K562 (cell line): Measurements from ENCODE around the gene C10orf105. TPM values are rescaled to one million over a fixed set of nuclear protein-coding genes. Genes with fewer than 3 reads are reported as not detected.
A peak's percentile ranks its signal among the peaks of the same experiment; 100 is the strongest.

Source experiments
- CBFA2T3 ChIP-seq: fragments of 450-650 bp; IDR thresholded peaks from 2 replicates; pipeline ENCODE4 v1.6.1; 2017
- CEBPB ChIP-seq: fragments of 450-650 bp; IDR thresholded peaks from 2 replicates; pipeline ENCODE4 v1.6.1; 2016; ENCODE audit warnings: missing genetic modification characterization, missing compliant biosample characterization
- CHCHD3 ChIP-seq: fragments of 250-450 bp; sonication (Bioruptor Pico); IDR thresholded peaks from 2 replicates; pipeline ENCODE4 v2.1.2; 2022; ENCODE audit warnings: mild to moderate bottlenecking
- ETV6 ChIP-seq, 3 experiments: fragments of 150-350 bp in 1 of 3; sonication (generic) in 1 of 3; formaldehyde crosslinking in 1 of 3; IDR thresholded peaks; 2 replicates each; pipeline versions ENCODE4 v1.6.1 to v1.8.0; 2014 to 2022; ENCODE audit warnings: borderline replicate concordance in 2 of 3, low read depth in 2 of 3, antibody characterized with exemption in 1 of 3, low read length in 1 of 3, mild to moderate bottlenecking in 1 of 3, missing genetic modification reagents in 1 of 3
- HINFP ChIP-seq: fragments of 450-650 bp; conservative IDR thresholded peaks from 2 replicates; pipeline ENCODE4 v1.6.1; 2016; ENCODE audit warnings: missing genetic modification characterization, low read depth, mild to moderate bottlenecking, control low read depth, missing compliant biosample characterization
- KDM1A ChIP-seq, 2 experiments: fragments of 450-650 bp; IDR thresholded peaks; 2 replicates each; pipeline ENCODE4 v1.6.1; 2016; ENCODE audit warnings: mild to moderate bottlenecking in 2 of 2
- MLLT1 ChIP-seq, 2 experiments: fragments of 450-650 bp; IDR thresholded peaks; 2 replicates each; pipeline ENCODE4 v1.6.1; 2016
- MYBL2 ChIP-seq, 2 experiments: fragments of 450-650 bp in 1 of 2; sonication (generic) in 1 of 2; formaldehyde crosslinking in 1 of 2; IDR thresholded peaks; 2 replicates each; pipeline versions ENCODE4 v1.6.1 to v1.8.1; 2017 to 2022; ENCODE audit warnings: borderline replicate concordance in 1 of 2, inconsistent platforms in 1 of 2, low read depth in 1 of 2, mild to moderate bottlenecking in 1 of 2, missing genetic modification reagents in 1 of 2, moderate library complexity in 1 of 2
- NFIC ChIP-seq: fragments of 450-650 bp; IDR thresholded peaks from 2 replicates; pipeline ENCODE4 v1.6.1; 2017; ENCODE audit warnings: mild to moderate bottlenecking, inconsistent platforms
- PBX2 ChIP-seq, 2 experiments: IDR thresholded peaks in 1 of 2; conservative IDR thresholded peaks in 1 of 2; 2 replicates each; pipeline ENCODE4 v1.6.1; 2016; ENCODE audit warnings: low read depth in 2 of 2, mild to moderate bottlenecking in 1 of 2, missing compliant biosample characterization in 1 of 2, missing genetic modification characterization in 1 of 2, moderate library complexity in 1 of 2
- RBBP5 ChIP-seq: fragments of 200-600 bp; sonication (generic); IDR thresholded peaks from 2 replicates; pipeline ENCODE4 v1.6.1; 2012; ENCODE audit warnings: borderline replicate concordance, mild to moderate bottlenecking, low read length, control low read depth, inconsistent platforms; ENCODE audit not compliant: insufficient read depth, poor library complexity, severe bottlenecking
- ZMIZ1 ChIP-seq, 2 experiments: fragments of 150-350 bp in 1 of 2; IDR thresholded peaks; 2 replicates each; pipeline ENCODE4 v1.6.1; 2012 to 2016; ENCODE audit warnings: low read depth in 2 of 2, low read length in 2 of 2, mild to moderate bottlenecking in 1 of 2, moderate library complexity in 1 of 2
- ZNF445 ChIP-seq: fragments of 250-450 bp; sonication (Bioruptor Pico); IDR thresholded peaks from 2 replicates; pipeline ENCODE4 v1.4.0; 2020; ENCODE audit warnings: low read depth, mild to moderate bottlenecking, moderate library complexity
- ZNF551 ChIP-seq: fragments of 250-450 bp; sonication (Bioruptor Pico); IDR thresholded peaks from 2 replicates; pipeline ENCODE4 v1.5.0; 2021; ENCODE audit warnings: mild to moderate bottlenecking, moderate library complexity
- polyA plus RNA-seq, 8 experiments: library from polyadenylated mRNA; depleted of rRNA in 4 of 8; stranded (reverse) in 5 of 8; unstranded in 3 of 8; fragments of >200 nt; fragmentation: Nextera tagmentation in 2 of 8; fragmentation: Illumina TruSeq in 1 of 8; extraction: Ambion mirVana in 2 of 8; extraction: Trizol in 1 of 8; gene quantifications; 2 replicates each; pipeline versions ENCODE4 v1.2.1 to v1.2.3, GENCODE V29; 2011 to 2014; ENCODE audit warnings: inconsistent platforms in 1 of 8, missing spikeins in 1 of 8
- total RNA-seq, 7 experiments: library from RNA; depleted of rRNA in 6 of 7; stranded (reverse); fragments of >200 nt in 6 of 7; fragmentation: Illumina TruSeq in 2 of 7; extraction: Trizol in 2 of 7; gene quantifications; 2 replicates each; pipeline versions ENCODE4 v1.2.1 to v1.2.3, GENCODE V29; 2011 to 2021; ENCODE audit warnings: low replicate concordance in 1 of 7

C10orf105 gene
- total and polyA plus RNA-seq, 9 of the 15 experiments (the other 6 are each of a cell fraction or from before 2014, with no cell fraction given) = 0.03 to 0.25 (median 0.04) TPM; not detected in 3

- TF ChIP-seq ZMIZ1 (IDR thresholded peaks at IDR 0.05; ENCODE audit: low read depth in 2 of 2, low read length in 2 of 2) (no peak), CBFA2T3 (no peak), MYBL2 (IDR thresholded peaks at IDR 0.05; ENCODE audit: low read depth) (no peak), MYBL2 (CRISPR knock-in tag; IDR thresholded peaks at IDR 0.05; ENCODE audit: borderline replicate concordance) (no peak), RBBP5 (no peak), ETV6 (IDR thresholded peaks at IDR 0.05; ENCODE audit: borderline replicate concordance in 1 of 2, low read depth in 2 of 2, low read length in 1 of 2) (no peak), ETV6 (CRISPR knock-in tag; IDR thresholded peaks at IDR 0.05; ENCODE audit: borderline replicate concordance) (no peak), KDM1A (IDR thresholded peaks at IDR 0.05) (peak in 1 of 2 experiments; percentile 58; a peak in 2 of 4 replicates), CEBPB (tag) (peak; percentile 36), PBX2 (CRISPR knock-in tag; IDR thresholded peaks at IDR 0.05; ENCODE audit: low read depth) (no peak), PBX2 (tag; conservative IDR thresholded peaks at IDR 0.05; ENCODE audit: low read depth) (no peak), HINFP (tag) (no peak), CHCHD3 (CRISPR knock-in tag) (no peak), NFIC (peak; percentile 82), MLLT1 (IDR thresholded peaks at IDR 0.05) (no peak), ZNF445 (CRISPR knock-in tag) (no peak), ZNF551 (CRISPR knock-in tag) (no peak)
Observed at GRCh38 chr10:71727738-71728737, 8.5 kb upstream of the C10orf105 start (continued).
